Measurements from ENCODE around the gene HDAC4. TPM values are rescaled to one million over a fixed set of nuclear protein-coding genes. Genes with fewer than 3 reads are reported as not detected.

The HDAC4 gene
- total RNA-seq, 1 experiment from 2014 or later: 61.5 TPM

DNA sequence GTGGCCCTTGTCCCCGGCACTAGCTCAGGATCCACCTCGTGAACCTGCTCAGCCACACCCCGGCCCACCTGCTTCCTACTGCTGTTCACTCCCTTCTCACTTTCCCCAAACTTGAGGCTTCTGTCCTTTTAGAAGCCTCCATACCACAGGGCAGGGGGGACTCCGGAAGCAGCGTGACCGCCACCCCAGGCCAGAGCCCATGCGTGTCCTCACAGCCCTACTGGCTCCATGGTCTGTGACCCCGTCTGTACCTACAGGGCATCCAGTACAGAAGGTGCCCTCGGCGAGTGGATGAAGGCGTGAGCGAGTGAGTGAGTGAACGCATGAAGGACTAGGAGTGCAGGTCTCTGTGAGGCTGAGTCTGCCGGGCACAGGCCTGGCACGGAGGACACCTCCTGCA, 299.7 kb downstream of the HDAC4 start:
- BruUV-seq (replicated peaks): no TSS peak

DNA sequence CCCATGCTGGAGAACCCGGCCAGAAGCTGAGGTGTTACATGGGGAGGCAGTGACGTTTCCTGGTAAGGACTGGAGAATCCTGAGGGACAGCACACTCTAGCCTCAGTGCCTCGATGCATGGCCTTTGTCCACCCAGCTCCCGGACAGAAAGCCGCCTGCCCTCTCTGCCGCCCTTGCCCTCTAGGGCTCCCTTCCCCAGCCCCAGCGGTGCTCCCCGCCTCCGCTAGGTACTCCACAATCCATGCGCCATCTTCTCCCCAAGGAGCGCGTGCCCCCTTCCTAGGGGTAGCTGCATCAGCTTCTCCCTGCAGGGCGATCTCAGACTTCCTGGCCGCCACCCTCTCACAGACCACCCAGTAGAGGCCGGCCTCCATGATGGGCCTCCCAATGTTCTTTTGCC, 301.3 kb downstream of the HDAC4 start:
- no peak overlapping the region for H3K27ac ChIP-seq
- no peaks in the 10 kb centered on the region for H3K4me1 ChIP-seq (replicated peaks; ENCODE audit: insufficient read depth)
- no peaks in the 10 kb centered on the region; the same call in 1 of the 2 replicates for H4K20me1 ChIP-seq (ENCODE audit: insufficient read depth)
- DNase-seq: no peak
- H3K9me3 ChIP-seq (ENCODE audit: insufficient read depth, low read depth): no peaks in the 10 kb centered on the region
- ChIA-PET CTCF (no interaction called here), POLR2A (ENCODE audit: unreplicated experiment) (no interaction called here)
- BruUV-seq (replicated peaks): no TSS peak
- no peak overlapping the region for H3K4me3 ChIP-seq
- no peak for TF ChIP-seq EZH2 (IDR thresholded peaks at IDR 0.05; ENCODE audit: low read depth)
- TF ChIP-seq, protein P1, sequence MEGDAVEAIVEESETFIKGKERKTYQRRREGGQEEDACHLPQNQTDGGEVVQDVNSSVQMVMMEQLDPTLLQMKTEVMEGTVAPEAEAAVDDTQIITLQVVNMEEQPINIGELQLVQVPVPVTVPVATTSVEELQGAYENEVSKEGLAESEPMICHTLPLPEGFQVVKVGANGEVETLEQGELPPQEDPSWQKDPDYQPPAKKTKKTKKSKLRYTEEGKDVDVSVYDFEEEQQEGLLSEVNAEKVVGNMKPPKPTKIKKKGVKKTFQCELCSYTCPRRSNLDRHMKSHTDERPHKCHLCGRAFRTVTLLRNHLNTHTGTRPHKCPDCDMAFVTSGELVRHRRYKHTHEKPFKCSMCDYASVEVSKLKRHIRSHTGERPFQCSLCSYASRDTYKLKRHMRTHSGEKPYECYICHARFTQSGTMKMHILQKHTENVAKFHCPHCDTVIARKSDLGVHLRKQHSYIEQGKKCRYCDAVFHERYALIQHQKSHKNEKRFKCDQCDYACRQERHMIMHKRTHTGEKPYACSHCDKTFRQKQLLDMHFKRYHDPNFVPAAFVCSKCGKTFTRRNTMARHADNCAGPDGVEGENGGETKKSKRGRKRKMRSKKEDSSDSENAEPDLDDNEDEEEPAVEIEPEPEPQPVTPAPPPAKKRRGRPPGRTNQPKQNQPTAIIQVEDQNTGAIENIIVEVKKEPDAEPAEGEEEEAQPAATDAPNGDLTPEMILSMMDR (conservative IDR thresholded peaks at IDR 0.05): no peak
- no peaks in the 10 kb centered on the region for H3K36me3 ChIP-seq (ENCODE audit: low read depth)
- no peaks in the 10 kb centered on the region for H3K27me3 ChIP-seq (ENCODE audit: insufficient read depth, low read depth)
- intact Hi-C loops (cut with micrococcal nuclease; ENCODE audit: unreplicated experiment): no loop called here
- H3K79me2 ChIP-seq (ENCODE audit: low read depth): no peaks in the 10 kb centered on the region
- no peaks in the 10 kb centered on the region for H3K9me2 ChIP-seq (ENCODE audit: insufficient read depth)
- H3F3A ChIP-seq (ENCODE audit: insufficient read depth, low read depth): no peaks in the 10 kb centered on the region
- no peak overlapping the region for H2AFZ ChIP-seq
- no peak overlapping the region for H3K4me2 ChIP-seq

More for the DNA sequence above, 299.7 kb downstream of the HDAC4 start:
- H3K27ac ChIP-seq: no peak overlapping the region
- no peak for DNase-seq
- no peak overlapping the region for H3K4me2 ChIP-seq
- no peak for TF ChIP-seq EZH2 (IDR thresholded peaks at IDR 0.05; ENCODE audit: low read depth)
- TF ChIP-seq, protein P1 (conservative IDR thresholded peaks at IDR 0.05): no peak
- POLR2A ChIA-PET (ENCODE audit: unreplicated experiment): no interaction called here
- no peaks in the 10 kb centered on the region for H3K36me3 ChIP-seq (ENCODE audit: low read depth)
- intact Hi-C loops (cut with micrococcal nuclease; ENCODE audit: unreplicated experiment): no loop called here
- no peaks in the 10 kb centered on the region for H3K9me2 ChIP-seq (ENCODE audit: insufficient read depth)
- no peaks in the 10 kb centered on the region for H3K79me2 ChIP-seq (ENCODE audit: low read depth)
- no peaks in the 10 kb centered on the region for H3F3A ChIP-seq (ENCODE audit: insufficient read depth, low read depth)
- no peaks in the 10 kb centered on the region for H3K4me1 ChIP-seq (replicated peaks; ENCODE audit: insufficient read depth)
- no peaks in the 10 kb centered on the region for H3K9me3 ChIP-seq (ENCODE audit: insufficient read depth, low read depth)
- no peak overlapping the region for H2AFZ ChIP-seq
- H4K20me1 ChIP-seq (ENCODE audit: insufficient read depth): no peaks in the 10 kb centered on the region; the same call in 1 of the 2 replicates
- CTCF ChIA-PET: no interaction called here
- H3K27me3 ChIP-seq (ENCODE audit: insufficient read depth, low read depth): no peaks in the 10 kb centered on the region
- no peak overlapping the region for H3K4me3 ChIP-seq

DNA sequence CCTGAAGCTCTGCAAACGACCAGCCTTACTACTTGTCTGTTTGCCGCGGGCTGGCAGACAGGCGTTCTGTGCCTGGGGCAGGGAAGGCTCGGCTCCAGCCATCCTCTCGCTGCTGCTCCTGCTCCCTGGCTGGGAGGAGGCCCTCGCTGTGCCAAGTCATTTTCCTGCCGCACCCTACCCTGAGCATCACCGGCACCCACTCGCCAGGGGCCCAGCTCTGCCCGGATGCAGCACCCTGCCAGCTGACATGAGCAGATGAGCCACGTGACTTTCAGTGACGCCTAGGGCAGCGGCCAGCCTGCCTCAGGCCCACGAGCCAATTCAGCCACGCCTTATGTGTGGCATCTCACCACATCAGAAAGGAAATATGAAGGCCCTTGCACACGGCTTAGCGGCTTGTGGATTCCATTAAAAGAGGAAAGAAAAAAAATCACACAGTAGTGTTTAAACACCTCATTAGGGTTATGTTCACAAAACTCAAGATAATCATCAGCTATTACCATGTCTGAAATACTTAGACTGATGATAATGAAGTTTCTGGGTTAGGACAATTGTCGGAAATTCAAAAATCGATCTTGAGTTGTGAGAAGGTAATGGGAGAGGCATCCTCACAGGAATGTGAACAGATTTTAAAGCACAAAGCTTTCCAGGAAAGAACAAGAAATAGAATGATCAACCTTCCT, 302.4 kb downstream of the HDAC4 start:
- Histone ChIP-seq H3K36me3 (ENCODE audit: low read depth) (no peaks in the 10 kb centered on the region), H3K4me2 (no peak overlapping the region), H2AFZ (no peak overlapping the region), H3F3A (ENCODE audit: insufficient read depth, low read depth) (no peaks in the 10 kb centered on the region), H3K9me2 (ENCODE audit: insufficient read depth) (no peaks in the 10 kb centered on the region), H3K79me2 (ENCODE audit: low read depth) (no peaks in the 10 kb centered on the region), H3K4me1 (replicated peaks; ENCODE audit: insufficient read depth) (no peaks in the 10 kb centered on the region), H3K27ac (no peak overlapping the region), H3K27me3 (ENCODE audit: insufficient read depth, low read depth) (no peaks in the 10 kb centered on the region), H3K9me3 (ENCODE audit: insufficient read depth, low read depth) (no peaks in the 10 kb centered on the region), H3K4me3 (no peak overlapping the region), H4K20me1 (ENCODE audit: insufficient read depth) (no peaks in the 10 kb centered on the region; the same call in 1 of the 2 replicates)
- ChIA-PET CTCF (no interaction called here), POLR2A (ENCODE audit: unreplicated experiment) (no interaction called here)
- DNase-seq: no peak
- no TSS peak for BruUV-seq (replicated peaks)
- no peak for TF ChIP-seq EZH2 (IDR thresholded peaks at IDR 0.05; ENCODE audit: low read depth)
- intact Hi-C loops (cut with micrococcal nuclease; ENCODE audit: unreplicated experiment): no loop called here

DNA sequence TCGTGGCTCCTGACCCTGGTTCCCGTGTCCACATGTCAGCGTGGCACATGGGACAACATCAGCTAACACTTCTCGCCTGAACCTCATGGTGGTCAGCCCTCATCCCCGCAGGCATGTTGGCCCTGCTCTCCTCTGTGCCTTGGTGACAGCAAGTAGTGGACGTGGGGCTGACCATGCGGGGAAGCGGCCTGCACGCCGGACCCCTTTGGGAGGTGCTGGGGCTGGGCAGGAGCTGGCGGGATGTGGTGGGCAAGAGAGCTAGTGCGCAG, 303.5 kb downstream of the HDAC4 start:
- DNase-seq: no peak
- intact Hi-C loops (cut with micrococcal nuclease; ENCODE audit: unreplicated experiment): no loop called here
- TF ChIP-seq, protein P1 (conservative IDR thresholded peaks at IDR 0.05): no peak
- no peak for TF ChIP-seq EZH2 (IDR thresholded peaks at IDR 0.05; ENCODE audit: low read depth)
- Histone ChIP-seq H3K36me3 (ENCODE audit: low read depth) (no peaks in the 10 kb centered on the region), H2AFZ (no peak overlapping the region), H4K20me1 (ENCODE audit: insufficient read depth) (no peaks in the 10 kb centered on the region; the same call in 1 of the 2 replicates), H3K9me3 (ENCODE audit: insufficient read depth, low read depth) (no peaks in the 10 kb centered on the region), H3K4me2 (no peak overlapping the region), H3K4me3 (no peak overlapping the region), H3F3A (ENCODE audit: insufficient read depth, low read depth) (no peaks in the 10 kb centered on the region), H3K27me3 (ENCODE audit: insufficient read depth, low read depth) (no peaks in the 10 kb centered on the region), H3K27ac (no peak overlapping the region), H3K79me2 (ENCODE audit: low read depth) (no peaks in the 10 kb centered on the region), H3K4me1 (replicated peaks; ENCODE audit: insufficient read depth) (no peaks in the 10 kb centered on the region), H3K9me2 (ENCODE audit: insufficient read depth) (no peaks in the 10 kb centered on the region)
- ChIA-PET POLR2A (ENCODE audit: unreplicated experiment) (no interaction called here), CTCF (no interaction called here)
- no TSS peak for BruUV-seq (replicated peaks)
